ENCODE results near the gene CIPC. TPM values are rescaled to one million over a fixed set of nuclear protein-coding genes. Genes with fewer than 3 reads are reported as not detected.
A peak's percentile ranks its signal among the peaks of the same experiment; 100 is the strongest.

CIPC gene
- total RNA-seq, 1 donor from 2014 or later, result 43.2 TPM

- no peak for DNase-seq (ENCODE audit: extremely low spot score in 2 of 2)
- no peaks in the 10 kb centered on the region for H3K27me3 ChIP-seq
- intact Hi-C loops (cut with DNase I), result no loop called here
- TF ChIP-seq POLR2A (IDR thresholded peaks at IDR 0.05), result no peak
- TF ChIP-seq POLR2AphosphoS5 (IDR thresholded peaks at IDR 0.05; ENCODE audit: insufficient read depth in 1 of 2, low read depth in 1 of 2), result peak in 1 of 2 donors; percentile 56
- no peak for TF ChIP-seq CTCF (IDR thresholded peaks at IDR 0.05)
- peak overlapping the region; percentile 81 for H3K27ac ChIP-seq
- peaks cover 50% of the 10 kb centered on the region for H3K4me1 ChIP-seq
- peaks cover 0 to 37% of the 10 kb centered on the region in 2 donors for H3K36me3 ChIP-seq
- no peaks in the 10 kb centered on the region for H3K9me3 ChIP-seq
- no peak overlapping the region for H3K4me3 ChIP-seq
Observed at GRCh38 chr14:77111021-77111420, 13.0 kb downstream of the CIPC start.

- H3K9me3 ChIP-seq, result no peaks in the 10 kb centered on the region
- intact Hi-C loops (cut with DNase I), result no loop called here
- H3K4me3 ChIP-seq, result no peak overlapping the region
- H3K4me1 ChIP-seq, result peaks cover 42% of the 10 kb centered on the region
- H3K36me3 ChIP-seq, result peaks cover 0 to 41% of the 10 kb centered on the region in 2 donors
- no peak for TF ChIP-seq POLR2AphosphoS5 (IDR thresholded peaks at IDR 0.05; ENCODE audit: insufficient read depth in 1 of 2, low read depth in 1 of 2)
- TF ChIP-seq CTCF (IDR thresholded peaks at IDR 0.05), result no peak
- TF ChIP-seq POLR2A (IDR thresholded peaks at IDR 0.05), result no peak
- no peaks in the 10 kb centered on the region for H3K27me3 ChIP-seq
- DNase-seq (ENCODE audit: extremely low spot score in 2 of 2), result no peak
- H3K27ac ChIP-seq, result no peak overlapping the region
Observed at GRCh38 chr14:77113644-77114043, 15.6 kb downstream of the CIPC start.

- intact Hi-C loops (cut with DNase I), result no loop called here
- Histone ChIP-seq H3K36me3 (peaks cover 0 to 41% of the 10 kb centered on the region in 2 donors), H3K9me3 (no peaks in the 10 kb centered on the region), H3K4me3 (no peak overlapping the region), H3K4me1 (peaks cover 34% of the 10 kb centered on the region), H3K27ac (no peak overlapping the region), H3K27me3 (no peaks in the 10 kb centered on the region)
- TF ChIP-seq POLR2AphosphoS5 (IDR thresholded peaks at IDR 0.05; ENCODE audit: insufficient read depth in 1 of 2, low read depth in 1 of 2), result no peak
- TF ChIP-seq CTCF (IDR thresholded peaks at IDR 0.05), result no peak
- no peak for TF ChIP-seq POLR2A (IDR thresholded peaks at IDR 0.05)
- DNase-seq (ENCODE audit: extremely low spot score in 2 of 2), result no peak
Observed at GRCh38 chr14:77114609-77115008, 16.6 kb downstream of the CIPC start.

- Histone ChIP-seq H3K4me3 (no peak overlapping the region), H3K36me3 (peaks cover 0 to 35% of the 10 kb centered on the region in 2 donors), H3K9me3 (no peaks in the 10 kb centered on the region), H3K4me1 (peaks cover 24% of the 10 kb centered on the region), H3K27ac (no peak overlapping the region), H3K27me3 (no peaks in the 10 kb centered on the region)
- DNase-seq (ENCODE audit: extremely low spot score in 2 of 2), result no peak
- intact Hi-C loops (cut with DNase I), result no loop called here
- no peak for TF ChIP-seq POLR2A (IDR thresholded peaks at IDR 0.05)
- TF ChIP-seq CTCF (IDR thresholded peaks at IDR 0.05), result no peak
- TF ChIP-seq POLR2AphosphoS5 (IDR thresholded peaks at IDR 0.05; ENCODE audit: insufficient read depth in 1 of 2, low read depth in 1 of 2), result no peak
Observed at GRCh38 chr14:77116172-77116817, 18.2 kb downstream of the CIPC start.

GRCh38 chr14:77119851-77120250 lies 21.8 kb downstream of the CIPC start:
- TF ChIP-seq CTCF (IDR thresholded peaks at IDR 0.05) (no peak), POLR2AphosphoS5 (IDR thresholded peaks at IDR 0.05; ENCODE audit: insufficient read depth in 1 of 2, low read depth in 1 of 2) (no peak), POLR2A (IDR thresholded peaks at IDR 0.05) (no peak)
- DNase-seq (ENCODE audit: extremely low spot score in 2 of 2), result no peak
- Histone ChIP-seq H3K27ac (no peak overlapping the region), H3K9me3 (no peaks in the 10 kb centered on the region), H3K4me3 (no peak overlapping the region), H3K4me1 (peaks cover 41% of the 10 kb centered on the region), H3K36me3 (peaks cover 0 to 11% of the 10 kb centered on the region in 2 donors), H3K27me3 (no peaks in the 10 kb centered on the region)
- intact Hi-C loops (cut with DNase I), result no loop called here
